Measurements from ENCODE around the gene DPH1. TPM values are rescaled to one million over a fixed set of nuclear protein-coding genes. Genes with fewer than 3 reads are reported as not detected.

The DPH1 gene
- total and polyA plus RNA-seq, 8 donors, result 21.8 to 74.4 (median 32.2) TPM

- H3K27me3 ChIP-seq, result no peaks in the 10 kb centered on the region
- DNase-seq (no peak), FAIRE-seq (no peak), ATAC-seq (no peak)
- no peak for TF ChIP-seq CTCF (IDR thresholded peaks at IDR 0.05)
- H3K9me3 ChIP-seq, result no peaks in the 10 kb centered on the region
- WGBS, 2 donors, result 81 to 89% methylated on average over 5 to 6 of the region's 7 CpGs
- peaks cover 5 to 10% (median 6%) of the 10 kb centered on the region in 3 donors for H3K4me1 ChIP-seq
- intact Hi-C loops (cut with DNase I), result loop anchor here in 1 of 3 donors (10.0 kb wide), 1 partner anchor 119 kb away; no protein-coding TSS in a partner anchor
- H3K36me3 ChIP-seq, result peaks cover 0 to 29% (median 11%) of the 10 kb centered on the region in 3 donors
- no peak overlapping the region for H3K4me3 ChIP-seq
- H3K27ac ChIP-seq, result no peak overlapping the region
Measured at GRCh38 chr17:2034157-2034556, 4.2 kb downstream of the DPH1 start.

GRCh38 chr17:2034806-2035540 lies 5.0 kb downstream of the DPH1 start:
- no peak for TF ChIP-seq CTCF (IDR thresholded peaks at IDR 0.05)
- FAIRE-seq (no peak), DNase-seq (peak in 1 of 6 donors; percentile 66), ATAC-seq (no peak)
- no peak overlapping the region for H3K27ac ChIP-seq
- peaks cover 0 to 29% (median 11%) of the 10 kb centered on the region in 3 donors for H3K36me3 ChIP-seq
- no peaks in the 10 kb centered on the region for H3K9me3 ChIP-seq
- no peak overlapping the region for H3K4me3 ChIP-seq
- H3K4me1 ChIP-seq, result peaks cover 5 to 10% (median 6%) of the 10 kb centered on the region in 3 donors
- 62 to 76% methylated on average over 6 to 9 of the region's 9 CpGs for WGBS, 2 donors
- H3K27me3 ChIP-seq, result no peaks in the 10 kb centered on the region
- intact Hi-C loops (cut with DNase I), result loop anchor here in 1 of 3 donors (10.0 kb wide), 1 partner anchor 120 kb away; no protein-coding TSS in a partner anchor

GRCh38 chr17:2035541-2036488 lies 5.9 kb downstream of the DPH1 start:
- H3K9me3 ChIP-seq, result no peaks in the 10 kb centered on the region
- H3K27me3 ChIP-seq, result no peaks in the 10 kb centered on the region
- WGBS, 2 donors, result 91 to 94% methylated on average over 28 to 29 of the region's 29 CpGs
- H3K27ac ChIP-seq, result no peak overlapping the region
- FAIRE-seq (no peak), ATAC-seq (no peak), DNase-seq (peak in 1 of 6 donors; percentile 66)
- peaks cover 3 to 10% (median 5%) of the 10 kb centered on the region in 3 donors for H3K4me1 ChIP-seq
- peaks cover 0 to 29% (median 11%) of the 10 kb centered on the region in 3 donors for H3K36me3 ChIP-seq
- no peak overlapping the region for H3K4me3 ChIP-seq
- no peak for TF ChIP-seq CTCF (IDR thresholded peaks at IDR 0.05)
- intact Hi-C loops (cut with DNase I), result loop anchor here in 1 of 3 donors (10.0 kb wide), 1 partner anchor 121 kb away; no protein-coding TSS in a partner anchor

GRCh38 chr17:2037155-2037554 lies 7.2 kb downstream of the DPH1 start:
- intact Hi-C loops (cut with DNase I), result loop anchor here in 1 of 3 donors (10.0 kb wide), 1 partner anchor 122 kb away; no protein-coding TSS in a partner anchor
- no peaks in the 10 kb centered on the region for H3K4me1 ChIP-seq
- H3K27me3 ChIP-seq, result no peaks in the 10 kb centered on the region
- no peak overlapping the region for H3K4me3 ChIP-seq
- whole genome bisulfite sequencing, 2 donors, result 93 to 99% methylated on average over 10 of the region's 10 CpGs
- no peak for TF ChIP-seq CTCF (IDR thresholded peaks at IDR 0.05)
- no peak overlapping the region for H3K27ac ChIP-seq
- H3K36me3 ChIP-seq, result peaks cover 0 to 29% (median 11%) of the 10 kb centered on the region in 3 donors
- no peak for ATAC-seq
- H3K9me3 ChIP-seq, result no peaks in the 10 kb centered on the region
- no peak for DNase-seq
- no peak for FAIRE-seq

All from pancreas (tissue), 10 donors.